Endothelial cell of hepatic sinusoid (primary cell): Measurements from ENCODE around the gene CRLF3.
"Not testable (repeated sequence)": the region's sequence is repeated elsewhere in the genome, so short reads cannot be mapped to it uniquely, and the experiment has no call there.

Experiments
- in situ Hi-C: cut with HindIII; loops from 2 replicates; pipeline ENCODE4 v1.10.0; 2017; ENCODE audit warnings: low sequenced_read_pairs

Gene CRLF3

DNA sequence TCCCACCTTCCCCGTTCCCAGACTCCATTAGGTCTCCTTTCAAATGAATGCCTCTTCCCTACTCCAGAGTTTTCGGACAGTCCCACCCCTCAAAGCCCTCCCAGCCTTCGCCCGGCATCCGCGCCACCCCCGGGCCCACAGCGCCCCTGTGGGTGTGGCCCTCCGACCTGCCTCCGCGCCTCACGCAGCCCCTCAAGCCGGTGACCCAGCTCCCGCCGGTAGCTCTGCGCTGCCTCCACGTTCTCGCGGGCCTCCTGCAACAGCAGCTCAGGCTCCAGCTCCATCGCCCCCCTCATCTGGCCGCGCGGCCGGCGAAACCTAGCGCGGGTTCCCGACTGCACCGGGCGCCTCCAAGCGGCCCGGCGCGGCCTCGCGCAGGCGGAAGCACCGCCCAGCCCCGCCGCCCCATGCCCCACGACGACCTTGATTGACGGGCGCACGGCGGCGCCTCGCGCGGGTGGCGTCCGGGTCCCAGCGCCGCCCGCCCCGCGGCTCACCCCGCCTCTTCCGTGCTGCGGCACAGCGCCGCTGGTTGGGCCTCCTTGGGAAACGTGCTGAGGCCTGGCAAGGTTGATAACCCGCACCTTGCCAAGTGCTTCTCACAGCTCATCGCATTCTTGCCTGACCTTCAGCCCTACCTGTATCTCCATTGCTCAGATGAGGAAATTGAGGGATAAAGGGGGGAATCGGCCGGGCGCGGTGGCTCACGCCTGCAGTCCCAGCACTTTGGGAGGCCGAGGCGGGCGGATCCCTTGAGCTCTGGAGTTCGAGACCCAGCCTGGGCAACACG, at the start of gene CRLF3:
Gene CRLF3, minus strand, starts transcription at position 337 of the 790 bp plus-strand sequence. Its CDS starts 41 bp downstream, at position 296.
- in situ Hi-C loops = no loop called here

DNA sequence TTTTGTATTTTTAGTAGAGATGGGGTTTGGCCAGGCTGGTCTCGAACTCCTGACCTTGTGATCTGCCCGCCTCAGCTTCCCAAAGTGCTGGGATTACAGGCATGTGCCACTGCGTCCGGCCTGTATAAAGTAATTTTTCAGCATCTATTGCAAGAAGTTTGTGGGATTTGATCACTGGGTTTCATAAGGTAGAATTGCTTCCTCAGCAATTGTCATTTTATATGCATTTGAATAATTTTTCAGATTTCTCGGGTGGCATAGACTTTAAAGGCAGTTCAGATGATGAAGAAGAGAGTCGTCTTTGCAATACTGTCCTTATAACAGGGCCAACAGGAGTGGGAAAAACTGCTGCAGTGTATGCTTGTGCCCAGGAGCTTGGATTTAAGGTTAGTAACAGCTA, 44.5 kb upstream of the CRLF3 start:
- in situ Hi-C loops = no loop called here

DNA sequence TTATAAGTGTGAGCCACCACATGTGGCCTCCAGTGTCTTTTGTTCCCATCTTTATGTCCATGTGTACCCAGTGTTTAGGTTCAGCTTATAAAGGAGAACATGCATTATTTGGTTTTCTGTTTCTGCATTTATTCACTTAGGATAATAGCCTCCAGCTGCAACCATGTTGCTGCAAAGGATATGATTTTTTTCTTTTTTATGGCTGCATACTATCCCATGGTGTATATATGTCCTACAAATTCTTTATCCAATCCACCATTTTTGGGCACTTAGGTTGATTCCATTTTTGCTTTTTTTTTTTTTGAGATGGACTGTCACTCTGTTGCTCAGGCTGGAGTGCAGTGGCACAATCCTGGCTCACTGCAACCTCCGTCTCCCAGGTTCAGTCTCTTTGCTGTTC, 40.1 kb upstream of the CRLF3 start:
- in situ Hi-C loops = no loop called here

DNA sequence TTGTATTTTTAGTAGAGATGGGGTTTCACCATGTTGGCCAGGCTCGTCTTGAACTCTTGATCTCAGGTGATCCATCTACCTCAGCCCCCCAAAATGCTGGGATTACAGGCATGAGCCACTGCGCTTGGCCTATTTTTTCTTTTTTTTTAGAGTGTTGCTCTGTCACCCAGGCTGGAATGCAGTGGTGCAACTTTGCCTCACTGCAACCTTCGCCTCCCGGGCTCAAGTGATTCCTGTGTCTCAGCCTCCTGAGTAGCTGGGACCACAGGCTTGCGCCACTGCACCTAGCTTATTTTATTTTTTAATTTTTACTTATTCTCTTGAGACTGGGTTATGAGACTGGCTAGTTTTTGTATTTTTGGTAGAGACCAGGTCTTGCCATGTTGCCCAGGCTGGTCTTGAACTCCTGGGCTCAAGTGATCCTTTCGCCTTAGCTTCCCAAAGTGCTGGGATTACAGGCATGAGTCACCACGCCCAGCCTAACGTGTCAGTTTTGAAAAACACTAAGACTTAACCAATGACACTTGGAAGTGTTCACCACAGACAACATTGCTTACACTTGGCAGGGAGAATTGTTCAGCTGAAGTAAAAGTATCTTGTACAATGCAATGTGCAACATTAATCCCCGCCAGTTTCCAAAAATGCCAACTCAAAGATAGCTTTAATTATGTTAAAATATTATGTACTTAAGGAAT, 34.2 kb upstream of the CRLF3 start:
- in situ Hi-C loops = no loop called here

DNA sequence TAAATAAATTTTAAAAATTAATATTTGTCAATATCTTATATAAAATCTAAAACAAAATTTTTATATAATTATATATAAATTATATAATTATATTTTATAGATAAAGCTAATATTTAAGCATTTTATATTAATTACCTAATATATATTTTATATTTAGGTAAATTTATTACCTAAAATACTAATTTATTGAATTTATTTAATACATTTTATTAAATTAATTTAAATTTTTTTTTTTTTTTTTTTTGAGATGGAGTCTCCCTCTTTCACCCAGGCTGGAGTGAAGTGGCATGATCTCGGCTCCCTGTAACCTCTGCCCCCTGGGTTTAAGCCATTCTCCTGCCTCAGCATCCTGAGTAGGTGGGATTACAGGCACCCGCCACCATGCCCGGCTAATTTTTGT, 29.7 kb upstream of the CRLF3 start:
- in situ Hi-C loops = no loop called here

DNA sequence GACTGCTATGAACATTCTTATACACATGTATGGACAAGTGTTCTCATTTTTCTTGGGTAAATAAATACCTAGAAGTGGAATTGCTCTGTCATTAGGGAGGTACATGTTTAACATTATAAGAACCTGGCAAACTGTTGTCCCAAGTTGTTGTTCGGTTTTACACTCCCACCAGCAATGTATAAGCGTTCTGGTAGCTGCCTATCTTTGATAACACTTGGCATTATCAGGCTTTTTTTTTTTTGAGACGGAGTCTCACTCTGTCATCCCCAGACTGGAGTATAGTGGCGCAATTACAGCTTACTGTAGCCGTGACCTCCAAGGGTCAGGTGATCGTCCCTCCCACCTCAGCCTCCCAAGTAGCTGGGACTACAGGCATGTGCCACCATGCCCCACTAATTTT, 23.5 kb upstream of the CRLF3 start:
- in situ Hi-C loops = no loop called here

DNA sequence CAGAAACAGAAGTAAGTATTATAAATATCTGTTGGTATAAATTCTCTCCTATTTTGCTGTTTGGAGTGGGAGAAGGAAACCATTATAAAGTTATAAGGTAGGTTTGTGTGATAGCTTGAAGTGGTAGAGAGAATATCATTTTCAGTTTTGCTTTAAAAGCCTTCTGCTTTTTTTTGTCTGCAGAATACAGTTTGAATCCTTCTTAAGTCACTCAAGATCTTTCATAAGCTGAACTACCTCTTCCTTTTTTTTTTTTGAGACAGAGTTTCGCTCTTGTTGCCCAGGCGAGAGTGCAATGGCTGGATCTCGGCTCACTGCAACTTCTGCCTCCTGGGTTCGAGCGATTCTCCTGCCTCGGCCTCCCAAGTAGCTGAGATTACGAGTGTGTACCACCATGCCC, 16.3 kb upstream of the CRLF3 start:
- in situ Hi-C loops = no loop called here

DNA sequence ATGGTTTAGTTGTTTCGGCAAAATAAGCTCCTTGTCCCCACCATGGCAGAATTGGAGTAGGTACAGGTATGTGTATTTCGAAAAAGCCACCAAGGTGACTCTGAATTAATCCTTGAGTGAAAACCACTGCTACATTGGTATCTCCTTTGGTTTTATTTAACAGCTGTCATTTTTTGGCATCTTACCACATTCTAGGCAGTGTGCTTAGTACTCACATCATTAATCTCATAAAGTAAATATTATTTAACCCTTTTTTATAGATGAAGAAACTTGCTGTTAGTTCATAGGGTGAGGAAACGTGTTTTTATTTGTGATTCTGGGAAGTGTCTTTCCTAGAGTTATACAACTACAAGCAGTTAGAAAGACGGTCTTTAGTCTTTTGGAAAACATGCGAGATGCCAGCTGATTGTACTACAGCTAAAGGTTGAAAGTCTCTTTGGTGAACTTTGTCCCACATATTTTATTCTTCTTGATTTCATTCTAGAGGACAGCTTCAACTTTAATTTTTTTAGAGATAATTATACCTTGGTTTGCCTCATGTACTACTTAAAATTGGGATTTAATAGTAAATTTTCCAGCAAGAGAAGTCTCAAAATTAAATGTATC, 13.8 kb upstream of the CRLF3 start:
- in situ Hi-C loops = loop anchor here (5.0 kb wide), 1 partner anchor 64 kb away; no protein-coding TSS in a partner anchor

- in situ Hi-C loops = no loop called here
These were observed 8.1 kb upstream of the CRLF3 start for GRCh38 chr17:30832438-30833124.

GRCh38 chr17:30831663-30832437, 7.4 kb upstream of the CRLF3 start, which contains the start of gene ATAD5:
ATAD5 (plus strand) TSS chr17:30831966; CDS start chr17:30832348, 382 bp downstream.
- in situ Hi-C loops = no loop called here

- in situ Hi-C loops = no loop called here
These were observed 6.8 kb upstream of the CRLF3 start for GRCh38 chr17:30831257-30831656.

- in situ Hi-C loops = no loop called here
These were observed 4.5 kb upstream of the CRLF3 start for GRCh38 chr17:30829022-30829421.

GRCh38 chr17:30827082-30827481, 2.6 kb upstream of the CRLF3 start:
- in situ Hi-C loops = no loop called here

DNA sequence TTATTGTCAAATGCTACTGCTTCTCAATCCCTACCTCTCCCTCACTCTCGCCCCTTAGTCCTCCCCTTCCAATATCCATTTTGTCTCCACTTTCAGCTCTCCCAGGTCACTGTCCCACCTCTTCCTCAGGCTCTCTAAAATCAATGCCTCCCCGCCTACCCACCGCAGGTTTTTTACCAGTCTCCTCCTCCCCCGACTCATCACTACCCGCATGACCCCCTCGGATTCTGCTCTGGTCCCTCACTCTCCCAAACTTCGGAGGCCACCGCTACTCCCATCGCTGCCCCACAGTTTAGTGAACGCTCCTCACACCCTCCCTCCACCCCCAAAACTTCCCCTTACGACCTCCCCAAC, 513 bp downstream of the CRLF3 start:
- in situ Hi-C loops = no loop called here

DNA sequence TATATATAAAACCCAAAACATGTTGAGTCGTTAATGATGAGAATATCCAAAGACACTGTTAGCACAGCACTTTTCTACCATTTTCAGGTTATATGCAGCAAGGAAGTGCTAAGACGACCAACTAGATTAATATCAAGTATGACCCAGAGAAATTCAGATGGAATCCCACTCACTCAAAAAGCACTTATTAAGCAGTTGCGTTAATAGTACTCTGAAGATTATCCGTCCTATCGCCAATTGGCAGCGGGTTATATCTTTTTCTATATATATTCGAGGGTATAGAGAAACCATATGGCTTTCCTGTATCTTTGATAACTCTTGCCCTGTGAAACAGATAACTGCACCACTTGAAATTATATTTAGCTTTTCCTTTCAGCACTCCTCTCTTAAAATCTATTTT, 1.1 kb downstream of the CRLF3 start:
- in situ Hi-C loops = no loop called here

GRCh38 chr17:30822919-30823318, 1.6 kb downstream of the CRLF3 start:
- in situ Hi-C loops = not testable (repeated sequence)

GRCh38 chr17:30821871-30822723, 2.4 kb downstream of the CRLF3 start:
- in situ Hi-C loops = no loop called here

DNA sequence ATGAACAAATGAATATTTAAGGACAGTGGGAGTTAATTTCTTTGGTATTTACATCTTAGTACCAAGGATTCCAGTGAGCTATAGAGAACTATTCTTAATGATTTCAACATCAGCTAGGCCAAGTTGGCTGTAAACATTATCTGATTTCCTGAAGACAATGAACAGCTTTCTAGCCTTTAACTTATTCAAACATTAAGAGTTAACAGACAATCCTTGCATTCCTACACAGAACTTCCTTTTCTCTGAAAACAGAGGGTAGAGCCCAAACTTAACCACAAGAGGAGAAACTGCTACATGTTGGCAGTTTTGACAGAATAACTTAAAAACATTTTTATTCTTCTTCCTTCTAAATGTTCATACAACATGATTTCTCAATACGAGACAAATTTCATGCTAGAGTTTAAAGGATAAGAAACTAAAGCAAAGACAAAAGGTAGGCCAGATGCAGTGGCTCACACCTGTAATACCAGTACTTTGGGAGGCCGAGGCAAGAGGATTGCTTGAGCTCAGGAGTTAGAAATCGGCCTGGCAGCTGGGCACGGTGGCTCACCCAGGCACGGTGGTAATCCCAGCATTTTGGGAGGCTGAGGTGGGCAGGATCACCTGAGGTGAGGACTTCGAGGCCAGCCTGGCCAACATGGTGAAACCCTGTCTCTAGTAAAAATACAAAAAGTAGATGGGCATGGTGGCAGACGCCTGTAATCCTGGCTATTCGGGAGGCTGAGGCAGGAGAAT, 4.4 kb downstream of the CRLF3 start:
- in situ Hi-C loops = no loop called here

DNA sequence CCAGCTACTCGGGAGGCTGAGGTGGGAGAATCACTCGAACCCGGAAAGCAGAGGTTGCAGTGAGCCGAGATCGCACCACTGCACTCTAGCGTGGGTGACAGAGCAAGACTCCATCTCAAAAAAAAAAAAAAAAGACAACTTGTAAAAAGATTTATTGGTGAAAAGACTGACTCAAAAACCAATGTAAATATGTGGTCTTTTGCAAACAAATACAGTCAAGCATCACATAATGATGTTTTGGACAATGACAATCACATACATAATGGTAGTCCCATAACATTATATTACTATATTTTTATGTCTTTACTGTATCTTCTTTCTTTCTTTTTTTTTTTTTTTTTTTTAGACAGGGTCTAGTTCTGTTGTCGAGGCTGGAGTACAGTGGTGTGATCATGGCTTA, 8.3 kb downstream of the CRLF3 start:
- in situ Hi-C loops = no loop called here
